IPS DF 6.9 (cell line): ENCODE results near the gene THADA.
"Not testable (repeated sequence)": the region's sequence is repeated elsewhere in the genome, so short reads cannot be mapped to it uniquely, and the experiment has no call there.

Experiments
- DNase-seq: peaks from one replicate; pipeline ENCODE4 v3.0.0-alpha.2; 2013; ENCODE audit warnings: low read depth, low spot score
- H3K27ac ChIP-seq: one replicate; pipeline ENCODE4 v1.5.1; 2013; ENCODE audit warnings: low read length, control low read depth
- H3K27me3 ChIP-seq: 2 replicates; pipeline ENCODE4 v1.6.1; 2013; ENCODE audit warnings: mild to moderate bottlenecking, low read length; ENCODE audit not compliant: control insufficient read depth, insufficient read depth
- H3K36me3 ChIP-seq: 2 replicates; pipeline ENCODE4 v1.6.1; 2013; ENCODE audit warnings: low read length; ENCODE audit not compliant: control insufficient read depth, insufficient read depth
- H3K4me1 ChIP-seq: 2 replicates; pipeline ENCODE4 v1.6.1; 2013; ENCODE audit warnings: low read length; ENCODE audit not compliant: control insufficient read depth, insufficient read depth
- H3K4me3 ChIP-seq: 2 replicates; pipeline ENCODE4 v1.5.1; 2013; ENCODE audit warnings: mild to moderate bottlenecking, low read length
- H3K9me3 ChIP-seq: 2 replicates; pipeline ENCODE4 v1.6.1; 2013; ENCODE audit warnings: low read length, inconsistent platforms; ENCODE audit not compliant: control insufficient read depth, insufficient read depth
- WGBS: extraction: QIAGEN DNeasy Blood & Tissue Kit; methylation state at CpG from one replicate; pipeline ENCODE4 v1.1.7; 2013; ENCODE audit warnings: mixed read lengths, missing lambda C conversion rate; ENCODE audit not compliant: insufficient read length, insufficient coverage; 5-methylcytosine and 5-hydroxymethylcytosine counted together

THADA gene

DNA sequence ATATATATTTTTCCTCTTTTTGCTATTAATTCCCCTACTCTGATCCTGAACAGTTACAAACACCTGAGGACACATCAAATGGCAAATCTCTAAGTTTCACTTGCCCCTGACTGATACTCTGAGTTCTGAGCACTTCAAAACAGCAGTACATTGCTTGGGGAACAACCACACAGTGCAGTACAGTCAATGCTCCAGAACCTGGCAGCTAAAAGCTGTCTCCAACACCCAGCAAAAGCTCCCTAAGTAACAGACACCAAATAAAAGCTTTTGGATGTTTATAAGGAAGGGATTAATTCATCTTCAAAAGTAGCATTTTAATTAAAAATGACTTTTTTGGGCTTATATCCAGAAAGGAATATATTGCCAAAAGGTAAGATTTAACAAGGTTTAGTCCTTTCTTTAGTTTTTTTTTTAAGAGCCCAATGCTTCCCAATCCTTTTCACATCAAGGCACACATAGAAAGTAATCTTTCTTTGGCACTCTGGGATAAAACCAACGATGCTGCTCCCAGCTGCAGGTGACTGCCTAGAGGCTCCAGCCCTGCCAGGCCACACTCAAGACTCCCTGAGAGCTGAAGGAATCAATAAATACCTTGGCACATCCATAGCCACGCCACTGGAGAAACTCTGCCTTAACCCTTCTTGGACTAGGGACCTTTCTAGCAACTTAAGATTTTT is 204.5 kb downstream of the THADA start:
- no peak for DNase-seq
- no peak overlapping the region for H3K27ac ChIP-seq
- no peaks in the 10 kb centered on the region for H3K9me3 ChIP-seq
- no peak overlapping the region for H3K4me3 ChIP-seq
- H3K4me1 ChIP-seq: no peaks in the 10 kb centered on the region
- no peaks in the 10 kb centered on the region for H3K36me3 ChIP-seq
- H3K27me3 ChIP-seq: no peaks in the 10 kb centered on the region
- no CpG with 5 or more reads among the region's 2 CpGs for WGBS

DNA sequence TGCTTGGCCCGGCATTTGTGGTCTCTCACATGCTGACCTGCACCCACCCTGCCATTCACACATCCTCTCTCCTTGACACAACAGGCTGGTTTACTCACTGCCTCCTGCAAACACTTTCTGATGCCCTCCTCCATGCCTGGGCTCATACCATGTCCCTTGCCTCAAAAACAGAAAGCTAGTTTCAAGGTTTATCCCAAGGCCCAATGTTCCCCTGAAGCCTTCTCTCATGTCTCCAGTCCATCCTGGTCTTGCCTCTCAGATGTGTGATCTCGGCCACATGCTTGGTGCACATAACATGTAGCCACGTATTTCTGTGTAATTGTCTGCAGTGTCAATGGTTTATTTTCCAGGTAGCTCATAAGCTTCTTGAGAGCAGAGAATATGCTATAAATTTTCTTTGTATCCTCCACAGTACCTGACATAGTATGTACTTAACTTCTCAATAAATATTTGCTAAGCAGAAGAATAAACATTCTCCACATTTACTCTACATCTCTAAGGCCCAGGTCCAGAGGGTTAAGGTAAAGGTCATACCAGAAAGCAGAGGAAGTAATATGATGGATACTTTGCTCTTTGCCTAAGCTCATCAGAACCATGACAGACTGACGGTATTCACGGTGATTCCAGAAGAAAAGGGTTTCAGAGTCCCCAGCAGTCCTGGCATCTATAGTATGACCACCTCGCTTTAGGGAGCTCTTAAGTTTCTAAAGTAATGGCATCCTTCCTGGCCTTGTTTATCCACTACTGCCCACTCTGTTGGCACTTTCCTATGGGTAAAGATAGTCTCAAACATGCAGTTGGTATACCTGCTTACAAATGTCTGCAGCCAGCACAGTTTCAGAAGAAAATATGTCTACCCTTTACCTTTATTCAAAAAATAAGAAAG is 206.0 kb downstream of the THADA start:
- Histone ChIP-seq H3K27me3 (no peaks in the 10 kb centered on the region), H3K9me3 (no peaks in the 10 kb centered on the region), H3K27ac (no peak overlapping the region), H3K4me1 (no peaks in the 10 kb centered on the region), H3K36me3 (no peaks in the 10 kb centered on the region), H3K4me3 (no peak overlapping the region)
- DNase-seq: no peak
- no CpG with 5 or more reads among the region's 6 CpGs for WGBS

DNA sequence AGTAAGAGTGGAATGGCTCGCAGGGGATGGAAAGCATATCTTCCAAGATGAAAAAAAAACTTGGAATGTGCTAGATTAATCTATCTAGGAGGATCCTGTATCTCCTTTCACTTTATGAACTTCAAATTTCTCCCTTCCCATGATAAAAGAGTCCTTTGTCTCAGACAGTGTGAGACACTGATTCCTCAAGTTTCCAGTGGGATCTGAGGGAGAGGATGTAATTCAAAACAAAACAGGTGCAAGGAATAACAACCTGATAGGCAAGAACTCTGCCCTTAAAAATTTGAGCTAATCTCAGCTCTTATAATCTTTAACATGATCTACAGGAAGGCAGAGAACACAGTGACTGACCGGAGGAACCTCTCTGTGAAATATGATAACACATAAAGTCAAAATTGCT is 207.5 kb downstream of the THADA start:
- no peaks in the 10 kb centered on the region for H3K27me3 ChIP-seq
- DNase-seq: no peak
- no peak overlapping the region for H3K27ac ChIP-seq
- no peaks in the 10 kb centered on the region for H3K9me3 ChIP-seq
- H3K36me3 ChIP-seq: no peaks in the 10 kb centered on the region
- no peak overlapping the region for H3K4me3 ChIP-seq
- H3K4me1 ChIP-seq: no peaks in the 10 kb centered on the region
- no CpG with 5 or more reads among the region's 2 CpGs for WGBS

DNA sequence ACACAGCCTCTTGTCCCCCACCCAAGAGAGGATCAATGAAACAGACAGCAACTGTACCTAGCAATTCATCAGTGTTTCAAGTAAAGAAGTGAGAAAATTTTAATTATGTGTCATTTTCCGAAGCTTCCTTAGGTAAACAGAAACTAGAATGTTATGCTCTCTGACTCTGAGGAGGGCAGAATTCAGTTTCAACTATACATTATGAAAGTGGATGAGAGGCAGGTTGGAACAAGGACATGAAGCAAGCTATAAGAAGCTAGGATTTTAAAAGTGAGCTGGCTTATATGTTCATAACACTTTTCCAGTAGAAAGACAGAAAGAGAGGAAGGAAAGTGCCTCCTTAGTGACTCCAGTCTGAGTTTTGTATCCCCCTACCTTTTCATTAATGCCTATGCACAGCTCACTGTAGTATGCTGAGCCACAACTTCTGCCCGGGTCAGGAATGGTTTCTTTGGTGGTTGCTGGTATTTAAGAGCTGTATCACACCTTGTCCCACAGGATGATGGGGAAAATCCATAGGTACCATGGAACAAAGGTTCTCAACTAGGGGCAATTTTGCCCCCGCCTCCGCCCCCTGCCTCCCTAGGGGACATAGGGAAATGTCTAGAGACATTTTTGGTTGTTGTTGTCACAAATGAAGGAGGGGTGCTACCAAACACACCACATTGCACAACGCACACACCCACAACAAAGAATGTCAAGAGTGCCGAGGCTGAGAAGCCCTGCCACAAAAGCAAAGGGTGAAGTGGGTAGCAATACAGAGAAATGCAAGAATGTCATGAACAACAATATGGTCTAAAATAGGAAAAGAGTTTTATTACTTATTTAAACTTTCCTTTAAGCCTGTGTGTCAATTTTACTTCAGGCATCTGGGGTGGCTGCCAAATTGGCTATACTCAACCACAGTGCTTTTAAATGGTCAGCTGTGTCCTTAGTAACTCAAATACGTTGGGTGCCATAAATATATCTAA is 208.5 kb downstream of the THADA start:
- no peaks in the 10 kb centered on the region for H3K9me3 ChIP-seq
- H3K27me3 ChIP-seq: no peaks in the 10 kb centered on the region
- H3K4me3 ChIP-seq: no peak overlapping the region
- no peaks in the 10 kb centered on the region for H3K4me1 ChIP-seq
- no peak for DNase-seq
- H3K27ac ChIP-seq: no peak overlapping the region
- H3K36me3 ChIP-seq: no peaks in the 10 kb centered on the region
- no CpG with 5 or more reads among the region's 7 CpGs for WGBS

DNA sequence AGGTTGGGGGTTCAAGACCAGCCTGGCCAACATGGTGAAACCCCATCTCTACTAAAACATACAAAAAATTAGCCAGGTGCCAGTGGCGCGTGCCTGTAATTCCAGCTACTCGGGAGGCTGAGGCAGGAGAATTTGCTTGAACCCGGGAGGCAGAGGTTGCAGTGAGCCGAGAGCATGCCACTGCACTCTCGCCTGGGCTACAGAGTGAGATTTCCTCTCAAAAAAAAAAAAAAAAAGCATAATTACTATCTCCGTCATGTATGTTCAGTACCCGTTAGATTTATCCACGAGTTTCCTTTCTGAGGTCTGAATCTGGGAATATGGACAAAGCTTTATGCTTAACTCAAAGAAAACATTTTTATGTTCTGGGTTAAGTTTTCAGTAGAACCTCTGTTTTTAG is 209.2 kb downstream of the THADA start:
- H3K36me3 ChIP-seq, H3K27ac ChIP-seq, H3K27me3 ChIP-seq, H3K4me3 ChIP-seq, H3K4me1 ChIP-seq, DNase-seq, H3K9me3 ChIP-seq: not testable (repeated sequence)
- no CpG with 5 or more reads among the region's 9 CpGs for WGBS

DNA sequence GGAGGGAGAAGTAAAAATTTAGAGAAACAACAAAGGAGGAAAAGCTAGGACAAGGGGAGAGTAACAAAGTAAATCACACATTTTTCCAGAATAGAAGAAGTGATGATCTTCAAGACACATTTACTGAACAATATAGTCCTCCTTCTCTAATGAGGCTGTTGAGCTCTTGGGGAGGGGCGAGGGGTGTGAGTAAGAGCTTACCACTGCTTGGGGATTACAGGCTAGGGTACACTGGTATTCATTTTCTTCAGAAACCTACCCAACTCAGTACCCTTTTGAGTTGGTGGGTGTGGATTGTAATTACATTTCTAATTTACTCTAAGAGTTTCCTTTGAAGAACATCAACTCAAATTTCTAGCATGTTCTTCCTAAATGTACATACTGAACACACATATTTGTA is 211.7 kb downstream of the THADA start:
- H3K27me3 ChIP-seq: no peaks in the 10 kb centered on the region
- no peaks in the 10 kb centered on the region for H3K9me3 ChIP-seq
- H3K4me1 ChIP-seq: no peaks in the 10 kb centered on the region
- H3K36me3 ChIP-seq: no peaks in the 10 kb centered on the region
- no peak overlapping the region for H3K4me3 ChIP-seq
- H3K27ac ChIP-seq: no peak overlapping the region
- DNase-seq: no peak
- no CpG with 5 or more reads among the region's 1 CpG for WGBS

DNA sequence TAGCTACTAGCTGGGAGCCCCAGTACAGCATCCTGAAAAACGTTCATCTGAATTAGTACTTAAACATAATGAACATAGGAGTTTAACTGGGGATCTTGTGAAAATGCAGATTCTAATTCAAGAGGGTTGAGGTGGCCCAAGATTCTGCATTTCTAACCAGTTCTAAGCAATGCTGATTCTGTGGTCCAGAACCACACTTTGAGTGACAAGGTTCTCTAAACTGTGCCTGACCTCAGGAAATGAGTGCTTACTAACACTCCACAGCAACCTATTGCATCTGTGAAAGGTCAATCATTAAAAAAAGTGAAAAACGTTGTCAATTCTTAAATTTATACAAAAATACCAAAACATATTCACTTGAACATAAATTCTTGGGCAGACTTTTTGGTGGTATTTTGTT is 212.3 kb downstream of the THADA start:
- no peak overlapping the region for H3K4me3 ChIP-seq
- H3K27ac ChIP-seq: no peak overlapping the region
- DNase-seq: no peak
- WGBS: no CpG with 5 or more reads among the region's 2 CpGs
- H3K36me3 ChIP-seq: no peaks in the 10 kb centered on the region
- no peaks in the 10 kb centered on the region for H3K27me3 ChIP-seq
- H3K4me1 ChIP-seq: no peaks in the 10 kb centered on the region
- H3K9me3 ChIP-seq: no peaks in the 10 kb centered on the region

DNA sequence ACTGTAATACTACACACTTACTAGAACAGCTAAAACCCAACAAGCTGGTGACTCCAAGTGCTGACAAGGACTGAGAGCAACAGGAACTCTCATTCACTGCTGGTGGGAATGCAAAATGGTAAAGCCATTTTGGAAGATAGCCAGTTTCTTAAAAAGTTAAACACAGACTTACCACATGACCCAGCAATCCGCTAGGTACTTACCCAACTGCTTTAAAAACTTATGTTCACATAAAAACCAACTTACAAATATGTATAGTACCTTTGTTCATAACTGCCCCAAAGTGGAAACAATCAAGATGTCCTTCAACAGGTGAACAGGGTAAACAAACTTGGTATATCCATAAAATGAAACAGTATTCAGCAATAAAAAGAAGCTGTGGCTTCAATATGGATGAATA is 216.3 kb downstream of the THADA start:
- Histone ChIP-seq H3K4me1 (no peaks in the 10 kb centered on the region), H3K36me3 (no peaks in the 10 kb centered on the region), H3K9me3 (no peaks in the 10 kb centered on the region), H3K4me3 (no peak overlapping the region), H3K27me3 (no peaks in the 10 kb centered on the region), H3K27ac (no peak overlapping the region)
- WGBS: no CpG with 5 or more reads among the region's 1 CpG
- no peak for DNase-seq

DNA sequence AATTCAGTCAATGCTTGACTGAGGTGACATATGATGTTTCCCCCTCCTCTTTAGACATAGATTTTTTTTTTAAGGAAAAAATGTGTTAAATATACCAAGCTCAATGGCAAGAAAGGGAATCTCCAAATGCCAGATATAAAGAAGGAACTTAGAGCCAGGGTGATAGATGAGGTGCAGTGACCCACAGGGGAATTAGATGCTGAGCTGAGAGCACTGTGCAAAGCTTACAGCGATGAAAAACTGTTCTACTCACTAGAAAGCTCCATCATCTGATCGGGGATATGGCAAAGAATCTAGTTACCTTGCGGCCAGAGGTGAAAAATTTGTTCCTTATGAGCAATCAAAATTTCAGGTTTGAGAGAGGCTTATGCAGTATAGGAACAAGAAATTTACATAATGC is 218.5 kb downstream of the THADA start:
- Histone ChIP-seq H3K36me3 (no peaks in the 10 kb centered on the region), H3K9me3 (no peaks in the 10 kb centered on the region), H3K27me3 (no peaks in the 10 kb centered on the region), H3K4me1 (no peaks in the 10 kb centered on the region), H3K4me3 (no peak overlapping the region), H3K27ac (no peak overlapping the region)
- WGBS: no CpG with 5 or more reads among the region's 3 CpGs
- no peak for DNase-seq

DNA sequence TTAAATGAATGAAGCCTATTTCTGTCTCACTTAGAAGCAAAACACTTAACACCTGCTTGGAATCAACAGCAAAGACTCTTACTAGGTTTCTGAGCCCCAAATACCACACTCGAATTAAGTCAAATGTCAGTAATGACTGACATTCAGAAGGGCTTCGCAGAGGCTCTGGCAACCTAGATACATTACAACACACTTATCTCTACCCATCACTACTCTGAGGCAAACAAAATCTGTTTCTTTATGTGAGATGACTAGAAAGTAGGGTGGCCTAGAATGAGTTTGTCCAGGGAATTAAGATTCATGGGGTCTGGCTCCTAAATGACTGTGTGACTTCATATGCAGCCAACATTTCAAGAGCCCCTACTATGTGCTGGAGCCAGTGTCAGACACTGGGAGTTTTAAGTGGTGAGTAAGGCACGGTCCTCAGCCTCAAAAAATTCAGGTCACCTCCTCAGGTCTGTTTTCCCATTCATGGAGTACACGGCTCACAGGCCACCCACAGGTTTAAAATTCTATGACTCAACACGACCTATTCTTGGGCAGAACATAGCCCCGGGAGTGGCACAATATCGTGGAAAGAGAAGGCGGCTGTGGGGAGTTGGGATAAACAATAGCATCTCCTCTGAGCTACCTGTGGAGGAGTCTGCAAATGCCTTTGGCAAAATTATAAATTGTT is 219.2 kb downstream of the THADA start:
- WGBS: no CpG with 5 or more reads among the region's 8 CpGs
- Histone ChIP-seq H3K27me3 (no peaks in the 10 kb centered on the region), H3K4me1 (no peaks in the 10 kb centered on the region), H3K9me3 (no peaks in the 10 kb centered on the region), H3K36me3 (no peaks in the 10 kb centered on the region), H3K27ac (no peak overlapping the region), H3K4me3 (no peak overlapping the region)
- DNase-seq: no peak
